DND-41 (cell line): ENCODE results near the gene MLXIPL.
A peak's percentile ranks its signal among the peaks of the same experiment; 100 is the strongest.

ENCODE experiments used
- ATAC-seq: fragments of 200-7000 bp; cut with Tn5 transposase; 3 replicates; pipeline ENCODE4 v1.9.1; 2021; ENCODE audit warnings: low read depth; ENCODE audit not compliant: insufficient read depth
- DNase-seq: peaks from one replicate; pipeline ENCODE4 v3.0.0-alpha.2; 2020
- H2AFZ ChIP-seq: 2 replicates; pipeline ENCODE4 v1.6.0; 2012; ENCODE audit warnings: low read depth, low read length
- H3K27ac ChIP-seq: 2 replicates; pipeline ENCODE4 v1.5.1; 2012; ENCODE audit warnings: low read length, inconsistent platforms
- H3K27me3 ChIP-seq: fragments of 200-600 bp; sonication (generic); 2 replicates; pipeline ENCODE4 v1.6.0; 2012; ENCODE audit warnings: low read length, mild to moderate bottlenecking, inconsistent platforms; ENCODE audit not compliant: insufficient read depth, poor library complexity
- H3K36me3 ChIP-seq: 2 replicates; pipeline ENCODE4 v1.5.1; 2012; ENCODE audit warnings: low read length, inconsistent platforms; ENCODE audit not compliant: insufficient read depth
- H3K4me1 ChIP-seq: 2 replicates; pipeline ENCODE4 v1.5.1; 2012; ENCODE audit warnings: mild to moderate bottlenecking, low read length; ENCODE audit not compliant: insufficient read depth
- H3K4me2 ChIP-seq: 2 replicates; pipeline ENCODE4 v1.6.0; 2012; ENCODE audit warnings: mild to moderate bottlenecking, moderate library complexity, low read length, inconsistent platforms; ENCODE audit not compliant: insufficient read depth
- H3K4me3 ChIP-seq, 2 experiments: fragments of 200-600 bp in 1 of 2; shearing (Covaris generic) in 1 of 2; 2 replicates each; pipeline ENCODE4 v1.5.1; 2012 to 2016; ENCODE audit warnings: inconsistent platforms in 2 of 2, low read length in 2 of 2, mild to moderate bottlenecking in 2 of 2, low read depth in 1 of 2, moderate library complexity in 1 of 2
- H3K79me2 ChIP-seq: 2 replicates; pipeline ENCODE4 v1.6.0; 2012; ENCODE audit warnings: low read length, inconsistent platforms; ENCODE audit not compliant: insufficient read depth
- H3K9ac ChIP-seq: 2 replicates; pipeline ENCODE4 v1.6.0; 2012; ENCODE audit warnings: low read depth, mild to moderate bottlenecking, inconsistent platforms, low read length, moderate library complexity
- H3K9me3 ChIP-seq: 2 replicates; pipeline ENCODE4 v1.5.1; 2012; ENCODE audit warnings: low read length, moderate library complexity, mild to moderate bottlenecking, inconsistent platforms; ENCODE audit not compliant: insufficient read depth, severe bottlenecking
- H4K20me1 ChIP-seq: 2 replicates; pipeline ENCODE4 v1.6.0; 2012; ENCODE audit warnings: low read length; ENCODE audit not compliant: insufficient read depth
- CTCF ChIP-seq: IDR thresholded peaks from 2 replicates; pipeline ENCODE4 v1.5.1; 2012; ENCODE audit warnings: borderline replicate concordance, low read length, moderate library complexity, mild to moderate bottlenecking; ENCODE audit not compliant: poor library complexity, severe bottlenecking; ENCODE audit errors: extremely low read depth
- EZH2 ChIP-seq: IDR thresholded peaks from 3 replicates; pipeline ENCODE4 v1.6.1; 2012; ENCODE audit warnings: borderline replicate concordance, low read depth, mild to moderate bottlenecking, moderate library complexity, low read length, inconsistent platforms; ENCODE audit not compliant: severe bottlenecking

The MLXIPL gene

GRCh38 chr7:73560109-73560835 is 64.0 kb downstream of the MLXIPL start:
- Histone ChIP-seq H3K4me1 (peaks cover 23% of the 10 kb centered on the region), H3K27ac (no peak overlapping the region), H3K9ac (no peak overlapping the region), H4K20me1 (peaks cover 17% of the 10 kb centered on the region), H2AFZ (no peak overlapping the region), H3K79me2 (peaks cover 22% of the 10 kb centered on the region), H3K4me2 (no peak overlapping the region), H3K36me3 (peaks cover 6% of the 10 kb centered on the region), H3K4me3 (no peak overlapping the region), H3K27me3 (no peaks in the 10 kb centered on the region), H3K9me3 (no peaks in the 10 kb centered on the region)
- DNase-seq (no peak), ATAC-seq (no peak)
- TF ChIP-seq CTCF (no peak), EZH2 (no peak)

GRCh38 chr7:73557397-73558257 is 66.7 kb downstream of the MLXIPL start, which contains the start of gene BCL7B:
BCL7B (minus strand) TSS chr7:73557690; CDS start chr7:73557578, 112 bp downstream.
- no peak for TF ChIP-seq CTCF
- TF ChIP-seq EZH2: no peak
- peak within 1 kb of the TSS; percentile 98 for H3K27ac ChIP-seq

GRCh38 chr7:73557108-73557396 is 67.3 kb downstream of the MLXIPL start:
- H3K4me2 ChIP-seq: peak overlapping the region; percentile 86
- H2AFZ ChIP-seq: peak overlapping the region; percentile 99
- H3K79me2 ChIP-seq: peaks cover 53% of the 10 kb centered on the region
- DNase-seq: peak; percentile 94
- ATAC-seq: peak; percentile 95
- peaks cover 45% of the 10 kb centered on the region for H4K20me1 ChIP-seq
- H3K4me3 ChIP-seq: peak overlapping the region; percentile 89 to 91
- no peak for TF ChIP-seq EZH2
- no peak for TF ChIP-seq CTCF
- peak overlapping the region; percentile 100 for H3K9ac ChIP-seq
- H3K36me3 ChIP-seq: peaks cover 33% of the 10 kb centered on the region
- no peaks in the 10 kb centered on the region for H3K9me3 ChIP-seq
- H3K27ac ChIP-seq: peak overlapping the region; percentile 98
- H3K27me3 ChIP-seq: no peaks in the 10 kb centered on the region
- H3K4me1 ChIP-seq: peaks cover 39% of the 10 kb centered on the region

More at GRCh38 chr7:73557397-73558257, 66.7 kb downstream of the MLXIPL start, which contains the start of gene BCL7B:
- Histone ChIP-seq H3K4me1 (peaks cover 37% of the 10 kb centered on the region), H3K9ac (peak within 1 kb of the TSS; percentile 100), H3K79me2 (peaks cover 47% of the 10 kb centered on the region), H4K20me1 (peaks cover 40% of the 10 kb centered on the region), H3K4me2 (peak within 1 kb of the TSS; percentile 86), H3K27me3 (no peaks in the 10 kb centered on the region), H2AFZ (peak within 1 kb of the TSS; percentile 99), H3K9me3 (no peaks in the 10 kb centered on the region), H3K4me3 (peak within 1 kb of the TSS; percentile 89 to 91), H3K36me3 (peaks cover 27% of the 10 kb centered on the region)
- DNase-seq (peak; percentile 78), ATAC-seq (peak; percentile 43)
